ENCODE measurements around the gene LSM11.

LSM11 gene

GRCh38 chr5:157734436-157734835, 9.1 kb upstream of the LSM11 start:
- peaks cover 5 to 42% of the 10 kb centered on the region in 2 donors for H3K36me3 ChIP-seq (ENCODE audit: control insufficient read depth in 1 of 2, insufficient read depth in 2 of 2, low read length in 2 of 2)
- no peaks in the 10 kb centered on the region for H3K27me3 ChIP-seq (ENCODE audit: low read depth, low read length)
- H3K4me1 ChIP-seq (ENCODE audit: control insufficient read depth in 1 of 2, insufficient read depth in 2 of 2, low read length in 2 of 2) = peaks cover 0 to 9% of the 10 kb centered on the region in 2 donors
- H3K9me3 ChIP-seq (ENCODE audit: control insufficient read depth in 1 of 2, low read length in 2 of 2) = no peaks in the 10 kb centered on the region
- no peak overlapping the region for H3K4me3 ChIP-seq (ENCODE audit: low read depth in 1 of 2, low read length in 2 of 2)
- H3K27ac ChIP-seq (ENCODE audit: low read length) = no peak overlapping the region

DNA sequence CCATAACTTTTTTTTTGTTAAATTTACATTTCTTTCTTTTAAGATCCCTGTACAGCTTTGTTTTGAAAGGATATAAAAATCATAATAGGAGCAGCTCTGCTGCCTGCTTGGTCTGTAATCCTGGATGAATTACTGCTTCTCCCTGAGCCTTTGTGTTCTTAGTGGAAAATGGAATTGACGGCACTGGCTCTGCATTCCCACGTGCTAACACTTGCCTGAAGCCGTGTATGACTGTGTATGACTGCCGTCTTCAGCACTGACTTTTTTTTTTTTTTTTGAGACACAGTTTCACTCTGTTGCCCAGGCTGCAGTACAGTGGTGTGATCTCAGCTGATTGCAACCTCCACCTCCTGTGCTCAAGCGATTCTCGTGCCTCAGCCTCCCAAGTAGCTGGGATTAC, 7.5 kb upstream of the LSM11 start:
- Histone ChIP-seq H3K27ac (ENCODE audit: low read length) (no peak overlapping the region), H3K9me3 (ENCODE audit: control insufficient read depth in 1 of 2, low read length in 2 of 2) (no peaks in the 10 kb centered on the region), H3K27me3 (ENCODE audit: low read depth, low read length) (no peaks in the 10 kb centered on the region), H3K4me3 (ENCODE audit: low read depth in 1 of 2, low read length in 2 of 2) (no peak overlapping the region), H3K36me3 (ENCODE audit: control insufficient read depth in 1 of 2, insufficient read depth in 2 of 2, low read length in 2 of 2) (peaks cover 8 to 49% of the 10 kb centered on the region in 2 donors), H3K4me1 (ENCODE audit: control insufficient read depth in 1 of 2, insufficient read depth in 2 of 2, low read length in 2 of 2) (peaks cover 0 to 5% of the 10 kb centered on the region in 2 donors)

- H3K36me3 ChIP-seq (ENCODE audit: control insufficient read depth in 1 of 2, insufficient read depth in 2 of 2, low read length in 2 of 2) = peaks cover 3 to 33% of the 10 kb centered on the region in 2 donors
- no peak overlapping the region for H3K4me3 ChIP-seq (ENCODE audit: low read depth in 1 of 2, low read length in 2 of 2)
- H3K27me3 ChIP-seq (ENCODE audit: low read depth, low read length) = no peaks in the 10 kb centered on the region
- H3K4me1 ChIP-seq (ENCODE audit: control insufficient read depth in 1 of 2, insufficient read depth in 2 of 2, low read length in 2 of 2) = peaks cover 5% of the 10 kb centered on the region in 2 donors
- no peaks in the 10 kb centered on the region for H3K9me3 ChIP-seq (ENCODE audit: control insufficient read depth in 1 of 2, low read length in 2 of 2)
- no peak overlapping the region for H3K27ac ChIP-seq (ENCODE audit: low read length)
These were observed 3.9 kb upstream of the LSM11 start for GRCh38 chr5:157739388-157740228.

- H3K27ac ChIP-seq (ENCODE audit: low read length) = no peak overlapping the region
- H3K4me1 ChIP-seq (ENCODE audit: control insufficient read depth in 1 of 2, insufficient read depth in 2 of 2, low read length in 2 of 2) = peaks cover 5 to 10% of the 10 kb centered on the region in 2 donors
These were observed 3.3 kb upstream of the LSM11 start for GRCh38 chr5:157740229-157740610.

DNA sequence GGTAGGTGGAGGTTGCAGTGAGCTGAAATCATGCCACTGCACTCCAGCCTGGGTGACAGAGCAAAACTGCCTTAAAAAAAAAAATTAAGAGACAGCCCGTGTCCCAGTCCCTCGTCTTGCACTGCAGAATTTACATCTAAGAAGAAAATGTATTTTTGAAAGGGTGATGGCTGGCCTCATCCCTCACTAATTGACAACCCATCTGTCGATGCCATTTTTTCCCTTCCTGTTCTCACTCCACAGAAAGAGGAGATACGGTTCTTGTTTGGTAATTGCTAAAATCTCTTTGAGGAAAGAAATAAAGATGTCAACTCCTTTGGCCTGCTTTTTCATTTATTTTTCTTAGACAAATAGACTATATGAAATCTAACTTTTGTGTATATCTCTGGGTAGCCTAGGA, 2.4 kb upstream of the LSM11 start:
- H3K4me3 ChIP-seq (ENCODE audit: low read depth in 1 of 2, low read length in 2 of 2) = no peak overlapping the region
- no peaks in the 10 kb centered on the region for H3K27me3 ChIP-seq (ENCODE audit: low read depth, low read length)
- peaks cover 5 to 17% of the 10 kb centered on the region in 2 donors for H3K4me1 ChIP-seq (ENCODE audit: control insufficient read depth in 1 of 2, insufficient read depth in 2 of 2, low read length in 2 of 2)
- peaks cover 3 to 27% of the 10 kb centered on the region in 2 donors for H3K36me3 ChIP-seq (ENCODE audit: control insufficient read depth in 1 of 2, insufficient read depth in 2 of 2, low read length in 2 of 2)
- no peak overlapping the region for H3K27ac ChIP-seq (ENCODE audit: low read length)
- no peaks in the 10 kb centered on the region for H3K9me3 ChIP-seq (ENCODE audit: control insufficient read depth in 1 of 2, low read length in 2 of 2)

More at GRCh38 chr5:157740229-157740610, 3.3 kb upstream of the LSM11 start:
- H3K4me3 ChIP-seq (ENCODE audit: low read depth in 1 of 2, low read length in 2 of 2) = no peak overlapping the region
- H3K27me3 ChIP-seq (ENCODE audit: low read depth, low read length) = no peaks in the 10 kb centered on the region
- peaks cover 3 to 29% of the 10 kb centered on the region in 2 donors for H3K36me3 ChIP-seq (ENCODE audit: control insufficient read depth in 1 of 2, insufficient read depth in 2 of 2, low read length in 2 of 2)
- H3K9me3 ChIP-seq (ENCODE audit: control insufficient read depth in 1 of 2, low read length in 2 of 2) = no peaks in the 10 kb centered on the region

- peak overlapping the region; percentile 72 for H3K27ac ChIP-seq (ENCODE audit: low read length)
- H3K4me3 ChIP-seq (ENCODE audit: low read depth in 1 of 2, low read length in 2 of 2) = peak overlapping the region; percentile 86 to 91
- H3K36me3 ChIP-seq (ENCODE audit: control insufficient read depth in 1 of 2, insufficient read depth in 2 of 2, low read length in 2 of 2) = peaks cover 3 to 8% of the 10 kb centered on the region in 2 donors
- no peaks in the 10 kb centered on the region for H3K27me3 ChIP-seq (ENCODE audit: low read depth, low read length)
- H3K9me3 ChIP-seq (ENCODE audit: control insufficient read depth in 1 of 2, low read length in 2 of 2) = no peaks in the 10 kb centered on the region
- peaks cover 5 to 17% of the 10 kb centered on the region in 2 donors for H3K4me1 ChIP-seq (ENCODE audit: control insufficient read depth in 1 of 2, insufficient read depth in 2 of 2, low read length in 2 of 2)
These were observed 819 bp downstream of the LSM11 start for GRCh38 chr5:157744051-157745011.

DNA sequence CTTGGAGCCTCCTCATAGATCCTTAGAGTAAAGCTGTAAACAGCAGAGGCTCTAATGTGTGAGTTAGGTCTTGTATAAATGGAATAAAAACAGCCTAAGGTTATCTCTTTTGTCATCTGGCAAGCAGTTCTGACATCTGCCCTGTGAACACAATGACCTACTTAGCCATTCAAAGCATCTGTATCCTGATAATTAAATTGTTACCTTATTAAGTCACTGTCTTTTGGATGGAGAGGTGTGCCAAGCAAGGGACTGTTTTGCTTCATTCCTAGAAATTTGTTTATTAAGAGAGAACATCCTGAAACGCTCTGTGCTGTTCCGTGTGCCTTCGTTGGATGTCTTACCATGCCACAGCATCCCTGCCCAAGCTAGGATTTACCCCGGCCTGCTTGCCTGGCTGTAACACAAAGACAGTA, 1.5 kb downstream of the LSM11 start:
- no peaks in the 10 kb centered on the region for H3K27me3 ChIP-seq (ENCODE audit: low read depth, low read length)

GRCh38 chr5:157747173-157747740, 3.7 kb downstream of the LSM11 start:
- Histone ChIP-seq H3K27me3 (ENCODE audit: low read depth, low read length) (no peaks in the 10 kb centered on the region), H3K9me3 (ENCODE audit: control insufficient read depth in 1 of 2, low read length in 2 of 2) (no peaks in the 10 kb centered on the region), H3K4me3 (ENCODE audit: low read depth in 1 of 2, low read length in 2 of 2) (no peak overlapping the region), H3K4me1 (ENCODE audit: control insufficient read depth in 1 of 2, insufficient read depth in 2 of 2, low read length in 2 of 2) (peaks cover 5 to 17% of the 10 kb centered on the region in 2 donors), H3K36me3 (ENCODE audit: control insufficient read depth in 1 of 2, insufficient read depth in 2 of 2, low read length in 2 of 2) (peaks cover 0 to 5% of the 10 kb centered on the region in 2 donors), H3K27ac (ENCODE audit: low read length) (no peak overlapping the region)

More for the DNA sequence above, 1.5 kb downstream of the LSM11 start:
- Histone ChIP-seq H3K9me3 (ENCODE audit: control insufficient read depth in 1 of 2, low read length in 2 of 2) (no peaks in the 10 kb centered on the region), H3K4me1 (ENCODE audit: control insufficient read depth in 1 of 2, insufficient read depth in 2 of 2, low read length in 2 of 2) (peaks cover 5 to 17% of the 10 kb centered on the region in 2 donors), H3K4me3 (ENCODE audit: low read depth in 1 of 2, low read length in 2 of 2) (peak overlapping the region; percentile 86 to 91), H3K27ac (ENCODE audit: low read length) (peak overlapping the region; percentile 72), H3K36me3 (ENCODE audit: control insufficient read depth in 1 of 2, insufficient read depth in 2 of 2, low read length in 2 of 2) (peaks cover under 1 to 3% of the 10 kb centered on the region in 2 donors)

- Histone ChIP-seq H3K27ac (ENCODE audit: low read length) (peak overlapping the region; percentile 34), H3K27me3 (ENCODE audit: low read depth, low read length) (no peaks in the 10 kb centered on the region), H3K4me1 (ENCODE audit: control insufficient read depth in 1 of 2, insufficient read depth in 2 of 2, low read length in 2 of 2) (peaks cover 2 to 14% of the 10 kb centered on the region in 2 donors), H3K4me3 (ENCODE audit: low read depth in 1 of 2, low read length in 2 of 2) (no peak overlapping the region), H3K9me3 (ENCODE audit: control insufficient read depth in 1 of 2, low read length in 2 of 2) (no peaks in the 10 kb centered on the region), H3K36me3 (ENCODE audit: control insufficient read depth in 1 of 2, insufficient read depth in 2 of 2, low read length in 2 of 2) (peaks cover 5 to 7% of the 10 kb centered on the region in 2 donors)
These were observed 4.5 kb downstream of the LSM11 start for GRCh38 chr5:157747766-157748700.

DNA sequence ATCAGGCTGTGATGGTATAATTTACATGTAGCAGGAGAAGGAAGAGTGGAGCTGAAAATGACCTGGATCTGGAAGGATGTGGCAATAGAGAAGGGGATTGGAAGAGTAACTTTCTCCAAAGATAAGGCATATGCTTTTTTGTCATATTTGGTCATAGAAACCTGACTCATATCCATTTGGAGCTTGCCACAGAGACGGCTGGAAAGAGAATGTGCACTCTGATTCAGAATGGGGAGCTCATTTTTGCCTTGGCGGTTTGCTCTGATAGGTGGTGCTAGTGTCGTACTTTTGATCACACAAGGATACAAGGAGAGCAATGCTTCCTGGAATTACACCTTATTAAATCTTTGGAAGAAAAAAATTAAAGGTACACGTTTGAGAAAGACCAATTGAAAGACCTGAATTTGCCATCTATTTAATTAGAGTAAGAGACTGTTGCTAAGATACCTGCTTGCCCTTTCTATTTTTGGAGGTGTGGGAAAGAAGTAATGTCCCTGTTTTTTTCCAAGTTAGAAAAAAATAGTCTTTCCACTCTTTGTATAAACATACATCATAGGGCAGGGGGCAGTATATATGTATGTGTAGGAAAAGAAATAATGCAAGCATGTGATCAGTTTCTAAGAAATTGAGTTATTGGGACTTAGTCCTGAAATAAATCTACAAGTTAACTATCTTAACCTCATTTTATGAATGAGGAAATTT, 5.4 kb downstream of the LSM11 start:
- Histone ChIP-seq H3K36me3 (ENCODE audit: control insufficient read depth in 1 of 2, insufficient read depth in 2 of 2, low read length in 2 of 2) (peaks cover 10 to 14% of the 10 kb centered on the region in 2 donors), H3K4me3 (ENCODE audit: low read depth in 1 of 2, low read length in 2 of 2) (no peak overlapping the region), H3K9me3 (ENCODE audit: control insufficient read depth in 1 of 2, low read length in 2 of 2) (no peaks in the 10 kb centered on the region), H3K4me1 (ENCODE audit: control insufficient read depth in 1 of 2, insufficient read depth in 2 of 2, low read length in 2 of 2) (peaks cover 0 to 12% of the 10 kb centered on the region in 2 donors), H3K27ac (ENCODE audit: low read length) (no peak overlapping the region), H3K27me3 (ENCODE audit: low read depth, low read length) (no peaks in the 10 kb centered on the region)
